OCI-LY7 (cell line): ENCODE measurements around the gene ZNF143. TPM values are rescaled to one million over a fixed set of nuclear protein-coding genes. Genes with fewer than 3 reads are reported as not detected.
A peak's percentile ranks its signal among the peaks of the same experiment; 100 is the strongest.

ENCODE experiments used
- BruUV-seq: library from RNA; stranded (reverse); fragments of 400-500 nt; replicated peaks from 2 replicates; lab custom pipeline; 2021; lab: Mats Ljungman, UMichigan
- CTCF ChIA-PET: fragments of 300-600 bp; sonication (Branson Sonifier 250); formaldehyde crosslinking; loops from one replicate; lab custom pipeline; 2022; ENCODE audit warnings: antibody characterized with exemption; ENCODE audit not compliant: unreplicated experiment; lab: Charles Lee
- POLR2A ChIA-PET: fragments of 300-600 bp; sonication (Branson Sonifier 250); formaldehyde crosslinking; loops from one replicate; lab custom pipeline; 2022; ENCODE audit warnings: antibody characterized with exemption; lab: Charles Lee
- DNase-seq: peaks from one replicate; pipeline ENCODE4 v3.0.0-alpha.2; 2015; ENCODE audit warnings: low spot score
- H2AFZ ChIP-seq: fragments of 200-600 bp; sonication (generic), shearing (Covaris generic); 2 replicates; pipeline ENCODE4 v1.6.1; 2014; ENCODE audit warnings: mild to moderate bottlenecking, antibody characterized with exemption, low read length, moderate library complexity
- H3K27ac ChIP-seq: fragments of 200-600 bp; sonication (generic); 2 replicates; pipeline ENCODE4 v1.5.1; 2014; ENCODE audit warnings: mixed run types, low read depth, mild to moderate bottlenecking, moderate library complexity, low read length, inconsistent platforms; ENCODE audit not compliant: poor library complexity, severe bottlenecking
- H3K36me3 ChIP-seq: fragments of 200-600 bp; sonication (generic); 2 replicates; pipeline ENCODE4 v1.6.1; 2014; ENCODE audit warnings: mild to moderate bottlenecking, antibody characterized with exemption, low read length, moderate library complexity, mixed read lengths; ENCODE audit not compliant: insufficient read depth
- H3K4me1 ChIP-seq: fragments of 200-600 bp; sonication (generic); 2 replicates; pipeline ENCODE4 v1.5.1; 2014; ENCODE audit warnings: mild to moderate bottlenecking, low read length; ENCODE audit not compliant: insufficient read depth, poor library complexity, severe bottlenecking
- H3K4me2 ChIP-seq: fragments of 200-600 bp; sonication (generic); 2 replicates; pipeline ENCODE4 v1.6.1; 2014; ENCODE audit warnings: mild to moderate bottlenecking, low read length
- H3K4me3 ChIP-seq: fragments of 200-600 bp; sonication (generic); 2 replicates; pipeline ENCODE4 v1.5.1; 2014; ENCODE audit warnings: mild to moderate bottlenecking, low read depth, low read length; ENCODE audit not compliant: poor library complexity, severe bottlenecking
- H3K79me2 ChIP-seq: fragments of 200-600 bp; sonication (generic); 2 replicates; pipeline ENCODE4 v1.6.1; 2016; ENCODE audit warnings: low read depth, mild to moderate bottlenecking, low read length, moderate library complexity, mixed read lengths; ENCODE audit not compliant: insufficient read depth
- H3K9me2 ChIP-seq: fragments of 200-600 bp; sonication (generic); 2 replicates; pipeline ENCODE4 v1.6.1; 2016; ENCODE audit warnings: mild to moderate bottlenecking, low read length, mixed read lengths; ENCODE audit not compliant: insufficient read depth
- H3K9me3 ChIP-seq: fragments of 200-600 bp; sonication (generic); 2 replicates; pipeline ENCODE4 v1.6.1; 2014; ENCODE audit warnings: mild to moderate bottlenecking, mixed run types, low read length, mixed read lengths
- H4K20me1 ChIP-seq: fragments of 200-600 bp; sonication (generic); 2 replicates; pipeline ENCODE4 v1.6.1; 2014; ENCODE audit warnings: mild to moderate bottlenecking, antibody characterized with exemption, low read length, moderate library complexity, mixed read lengths; ENCODE audit not compliant: insufficient read depth
- EZH2phosphoT487 ChIP-seq: fragments of 200-600 bp; sonication (generic); IDR thresholded peaks from 2 replicates; pipeline ENCODE4 v1.6.1; 2018; ENCODE audit warnings: low read depth, borderline replicate concordance, mild to moderate bottlenecking, mixed run types, antibody characterized with exemption, low read length, moderate library complexity, mixed read lengths
- intact Hi-C: fragments of 100-400 bp; cut with micrococcal nuclease; formaldehyde crosslinking; loops from one replicate; pipeline ENCODE4 v1.10.0; 2022; ENCODE audit not compliant: unreplicated experiment
- total RNA-seq, 2 experiments: library from RNA; depleted of rRNA in 1 of 2; stranded (reverse); fragments of >200 nt in 1 of 2; shearing (Covaris generic) in 1 of 2; gene quantifications; 2 replicates each; pipeline ENCODE4 v1.2.3, GENCODE V29; 2014 to 2022
- TF ChIP-seq, protein P1 (sequence below): fragments of 200-600 bp; sonication (generic); conservative IDR thresholded peaks from 2 replicates; pipeline ENCODE4 v1.5.1; 2014; ENCODE audit warnings: mild to moderate bottlenecking, antibody characterized with exemption, low read length, moderate library complexity, mixed read lengths

The ZNF143 gene
- total RNA-seq, 2 experiments from 2014 or later: 25.0 to 28.4 TPM

DNA sequence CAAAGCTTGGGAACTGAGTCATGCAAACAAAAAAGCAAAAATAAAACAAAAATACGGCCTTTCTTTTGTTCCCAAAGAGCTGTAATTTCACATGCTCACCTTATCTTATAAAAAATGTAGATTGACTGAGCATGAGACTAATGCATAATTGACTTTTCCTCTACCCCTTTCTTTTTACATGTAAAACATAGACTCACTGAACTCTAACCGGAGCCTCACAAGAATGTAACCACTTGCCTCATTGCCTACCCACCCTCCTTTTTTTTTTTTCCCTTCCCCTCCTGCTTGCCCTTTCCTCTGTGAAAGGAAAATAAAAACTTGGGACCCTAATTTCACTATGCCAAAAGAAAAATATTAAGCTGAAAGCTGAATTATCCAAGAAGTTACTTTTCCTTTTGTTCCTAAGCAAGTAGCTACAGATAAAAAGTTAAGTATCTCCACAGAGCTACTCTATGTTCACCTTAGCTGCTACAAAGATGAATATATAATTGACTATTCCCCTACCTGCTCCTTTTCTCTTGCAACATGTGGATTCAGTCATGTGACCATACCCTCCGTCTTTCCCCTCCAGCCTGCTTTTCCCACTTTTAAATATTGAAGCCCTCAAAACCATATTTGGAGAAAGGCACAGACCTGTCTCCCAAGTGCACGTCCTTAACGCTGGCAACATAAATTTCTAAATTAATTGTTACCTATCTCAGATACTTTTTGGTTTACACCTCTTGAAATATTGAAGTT, 73.1 kb downstream of the ZNF143 start:
- H3K4me1 ChIP-seq: peaks cover 12% of the 10 kb centered on the region
- no peaks in the 10 kb centered on the region for H4K20me1 ChIP-seq
- no peaks in the 10 kb centered on the region for H3K36me3 ChIP-seq
- ChIA-PET CTCF (interaction anchor here (1.2 to 1.3 kb wide), 2 partner anchors 67 to 215 kb away, joined by 3 to 5 read pairs; no protein-coding TSS in a partner anchor), POLR2A (interaction anchor here (0.6 to 1.9 kb wide), 8 partner anchors 9 to 1425 kb away, joined by 3 to 13 read pairs (median 3); no protein-coding TSS in a partner anchor)
- no peaks in the 10 kb centered on the region for H3K9me3 ChIP-seq
- no peak overlapping the region for H3K4me3 ChIP-seq
- H3K4me2 ChIP-seq: no peak overlapping the region
- no peak overlapping the region for H2AFZ ChIP-seq
- no peak overlapping the region for H3K27ac ChIP-seq
- H3K79me2 ChIP-seq: no peaks in the 10 kb centered on the region
- intact Hi-C loops: no loop called here
- no peak for DNase-seq
- TF ChIP-seq, protein P1, sequence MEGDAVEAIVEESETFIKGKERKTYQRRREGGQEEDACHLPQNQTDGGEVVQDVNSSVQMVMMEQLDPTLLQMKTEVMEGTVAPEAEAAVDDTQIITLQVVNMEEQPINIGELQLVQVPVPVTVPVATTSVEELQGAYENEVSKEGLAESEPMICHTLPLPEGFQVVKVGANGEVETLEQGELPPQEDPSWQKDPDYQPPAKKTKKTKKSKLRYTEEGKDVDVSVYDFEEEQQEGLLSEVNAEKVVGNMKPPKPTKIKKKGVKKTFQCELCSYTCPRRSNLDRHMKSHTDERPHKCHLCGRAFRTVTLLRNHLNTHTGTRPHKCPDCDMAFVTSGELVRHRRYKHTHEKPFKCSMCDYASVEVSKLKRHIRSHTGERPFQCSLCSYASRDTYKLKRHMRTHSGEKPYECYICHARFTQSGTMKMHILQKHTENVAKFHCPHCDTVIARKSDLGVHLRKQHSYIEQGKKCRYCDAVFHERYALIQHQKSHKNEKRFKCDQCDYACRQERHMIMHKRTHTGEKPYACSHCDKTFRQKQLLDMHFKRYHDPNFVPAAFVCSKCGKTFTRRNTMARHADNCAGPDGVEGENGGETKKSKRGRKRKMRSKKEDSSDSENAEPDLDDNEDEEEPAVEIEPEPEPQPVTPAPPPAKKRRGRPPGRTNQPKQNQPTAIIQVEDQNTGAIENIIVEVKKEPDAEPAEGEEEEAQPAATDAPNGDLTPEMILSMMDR: no peak
- no TSS peak for BruUV-seq
- H3K9me2 ChIP-seq: no peaks in the 10 kb centered on the region

DNA sequence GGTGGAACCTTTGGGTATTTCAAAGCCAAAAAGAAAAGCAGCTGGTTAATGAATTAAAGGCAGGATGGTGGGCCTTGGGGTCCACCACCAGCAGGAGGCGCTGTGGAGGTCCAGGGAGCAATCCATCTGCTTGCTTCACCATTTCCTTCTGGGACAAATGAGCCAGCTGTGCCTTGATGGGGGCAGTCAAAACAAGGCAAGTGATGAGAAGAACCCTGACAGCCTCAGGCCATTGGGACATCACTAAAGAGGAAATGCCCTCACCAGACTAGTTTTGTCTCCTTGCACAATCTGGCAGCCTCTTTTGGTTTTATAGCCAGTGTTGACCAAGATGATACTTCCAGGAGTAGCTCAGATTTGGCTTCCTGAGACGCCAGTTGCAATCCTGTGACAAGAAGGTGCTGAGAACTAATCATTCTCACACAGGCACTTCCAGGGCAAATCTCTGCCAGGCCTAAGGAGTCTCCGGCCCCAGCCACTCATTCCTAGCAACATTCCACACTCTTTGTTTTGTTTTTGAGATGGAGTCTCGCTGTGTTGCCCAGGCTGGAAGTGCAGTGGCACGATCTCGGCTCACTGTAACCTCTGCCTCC, 74.5 kb downstream of the ZNF143 start:
- H3K9me3 ChIP-seq: no peaks in the 10 kb centered on the region
- H3K4me1 ChIP-seq: peaks cover 12% of the 10 kb centered on the region
- H3K4me3 ChIP-seq: no peak overlapping the region
- CTCF ChIA-PET: interaction anchor here (0.6 to 1.3 kb wide), 5 partner anchors 19 to 214 kb away, joined by 3 to 5 read pairs (median 3); no protein-coding TSS in a partner anchor
- H3K36me3 ChIP-seq: no peaks in the 10 kb centered on the region
- H3K79me2 ChIP-seq: no peaks in the 10 kb centered on the region
- no TSS peak for BruUV-seq
- H2AFZ ChIP-seq: no peak overlapping the region
- no peak overlapping the region for H3K4me2 ChIP-seq
- DNase-seq: peak; percentile 81
- POLR2A ChIA-PET: interaction anchor here (0.6 to 1.9 kb wide), 9 partner anchors 13 to 1675 kb away, joined by 3 to 13 read pairs (median 3); no protein-coding TSS in a partner anchor
- H3K27ac ChIP-seq: no peak overlapping the region
- intact Hi-C loops: loop anchor here (1.0 to 5.0 kb wide), 3 partner anchors 37 to 213 kb away; partner anchors contain the start of gene WEE1
- H3K9me2 ChIP-seq: no peaks in the 10 kb centered on the region
- H4K20me1 ChIP-seq: no peaks in the 10 kb centered on the region
- TF ChIP-seq, protein P1: peak; percentile 100
- TF ChIP-seq EZH2phosphoT487: no peak
